ENCODE results near the gene MEGF11.

MEGF11 gene

GRCh38 chr15:65963358-65963757, 290.2 kb downstream of the MEGF11 start:
- DNase-seq = no peak

DNA sequence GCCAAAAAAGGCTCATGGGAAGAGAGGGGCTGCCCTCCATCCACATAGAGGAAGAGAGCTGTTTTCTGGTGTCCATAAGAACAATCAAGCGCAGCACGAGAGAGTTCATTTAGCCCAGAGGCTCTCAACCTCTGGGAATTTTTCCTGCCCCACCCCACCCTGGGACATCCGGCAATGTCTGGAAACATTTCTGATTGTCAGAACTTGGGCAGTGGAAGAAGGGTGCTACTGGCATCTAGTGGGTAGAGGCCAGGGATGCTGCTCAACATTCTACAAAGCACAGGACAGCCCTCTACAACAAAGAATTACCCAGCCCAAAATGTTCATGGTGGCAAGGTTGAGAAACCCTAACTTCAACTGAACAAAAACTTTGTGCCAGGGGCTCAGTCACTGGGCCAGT, 291.4 kb downstream of the MEGF11 start:
- DNase-seq = no peak

- DNase-seq = no peak
These were observed 293.0 kb downstream of the MEGF11 start for GRCh38 chr15:65960586-65960985.

DNA sequence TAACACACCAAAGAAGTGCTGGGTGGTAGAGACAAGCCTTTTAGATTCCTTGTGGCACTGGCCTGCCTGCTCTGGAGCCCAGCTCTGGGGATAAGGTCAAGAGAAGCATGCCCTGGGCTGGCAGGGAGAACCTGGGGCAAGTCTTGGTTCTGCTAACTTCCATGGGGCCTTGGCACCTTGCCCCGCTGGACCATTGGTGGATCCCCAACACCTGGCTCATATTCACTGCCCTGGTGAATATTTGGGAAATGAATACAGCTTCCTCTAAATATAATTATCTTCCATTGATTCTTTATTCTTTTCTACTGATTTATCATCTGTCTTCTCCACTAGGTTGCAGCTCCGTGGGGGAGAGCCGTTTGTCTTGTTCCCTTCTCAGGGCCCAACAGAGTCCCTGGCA, 294.7 kb downstream of the MEGF11 start:
- no peak for DNase-seq

DNA sequence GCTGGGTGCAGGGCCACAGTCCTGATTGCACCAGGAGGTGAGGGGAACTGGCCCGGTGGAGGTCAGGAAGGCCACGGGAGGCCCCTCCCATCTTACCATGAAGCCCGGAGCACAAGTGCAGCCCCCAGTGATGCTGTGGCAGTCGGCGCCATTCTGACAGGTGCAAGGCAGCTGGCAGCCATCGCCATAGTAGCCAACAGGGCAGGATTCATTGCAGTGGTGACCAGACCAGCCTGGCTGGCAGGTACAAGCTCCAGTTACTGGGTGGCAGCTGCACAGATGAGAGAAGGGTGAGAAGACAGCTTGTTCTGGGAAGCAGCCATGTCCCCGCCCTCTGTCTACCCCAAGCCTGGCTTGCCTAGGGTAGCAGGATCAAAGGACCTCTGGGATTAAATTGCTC, 296.1 kb downstream of the MEGF11 start:
- DNase-seq = no peak

DNA sequence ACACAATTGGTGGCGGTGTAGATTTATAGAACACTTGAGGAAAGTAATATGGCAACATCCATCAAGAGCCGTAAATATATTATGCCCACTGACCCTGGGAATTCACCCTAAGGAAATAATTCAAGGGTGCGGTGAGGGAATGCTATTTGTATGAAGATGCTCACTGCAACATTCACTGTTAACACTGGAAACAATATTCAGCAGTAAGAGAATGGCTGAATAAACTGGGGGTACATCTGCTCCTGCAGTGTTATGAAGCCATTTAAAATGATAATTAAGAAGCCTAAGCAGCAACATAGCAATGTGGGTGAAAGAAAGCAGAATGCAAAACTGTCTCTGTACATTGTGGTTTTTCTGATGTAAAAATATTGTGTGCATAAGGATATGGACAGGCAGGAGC, 296.7 kb downstream of the MEGF11 start:
- no peak for DNase-seq

DNA sequence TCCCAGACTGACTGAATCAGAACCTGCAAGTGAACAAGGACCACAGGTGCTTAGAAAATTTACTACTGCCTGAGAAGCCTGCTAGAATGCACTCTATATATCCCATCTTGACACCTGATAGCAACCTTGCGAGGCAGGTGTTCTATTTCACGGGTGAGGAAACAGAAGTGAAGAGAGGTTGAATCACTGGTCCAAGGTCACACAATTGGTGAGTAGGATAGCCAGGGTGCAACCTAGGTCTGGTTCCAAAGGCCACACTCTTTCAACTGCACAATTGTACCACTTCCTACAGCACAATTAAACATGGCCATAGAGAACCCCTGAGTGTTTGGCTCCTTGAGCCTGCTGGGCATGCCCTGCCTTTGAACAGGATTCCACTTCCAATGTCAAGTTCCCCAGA, 297.2 kb downstream of the MEGF11 start:
- no peak for DNase-seq

GRCh38 chr15:65954289-65954741, 299.2 kb downstream of the MEGF11 start:
- peak; percentile 55 for DNase-seq

DNA sequence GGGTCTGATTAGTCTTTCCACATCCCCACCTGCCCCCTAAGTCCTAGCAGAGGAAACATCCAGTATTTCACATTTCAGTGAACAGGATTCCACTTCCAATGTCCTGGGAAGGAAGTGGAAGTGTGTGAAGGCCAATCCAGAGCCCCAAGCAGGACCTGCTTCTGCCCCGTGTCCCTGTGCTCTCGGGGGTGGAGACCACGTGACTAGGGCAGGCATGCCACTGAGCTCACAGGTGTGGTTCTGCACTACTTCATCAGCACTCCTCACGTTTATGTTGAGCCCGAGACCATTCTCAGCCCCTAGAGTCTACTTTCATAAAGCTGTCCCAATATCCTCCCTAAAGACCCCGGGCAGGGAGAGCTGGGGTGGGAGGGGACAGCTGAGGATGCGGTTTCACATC, 299.9 kb downstream of the MEGF11 start:
- no peak for DNase-seq

DNA sequence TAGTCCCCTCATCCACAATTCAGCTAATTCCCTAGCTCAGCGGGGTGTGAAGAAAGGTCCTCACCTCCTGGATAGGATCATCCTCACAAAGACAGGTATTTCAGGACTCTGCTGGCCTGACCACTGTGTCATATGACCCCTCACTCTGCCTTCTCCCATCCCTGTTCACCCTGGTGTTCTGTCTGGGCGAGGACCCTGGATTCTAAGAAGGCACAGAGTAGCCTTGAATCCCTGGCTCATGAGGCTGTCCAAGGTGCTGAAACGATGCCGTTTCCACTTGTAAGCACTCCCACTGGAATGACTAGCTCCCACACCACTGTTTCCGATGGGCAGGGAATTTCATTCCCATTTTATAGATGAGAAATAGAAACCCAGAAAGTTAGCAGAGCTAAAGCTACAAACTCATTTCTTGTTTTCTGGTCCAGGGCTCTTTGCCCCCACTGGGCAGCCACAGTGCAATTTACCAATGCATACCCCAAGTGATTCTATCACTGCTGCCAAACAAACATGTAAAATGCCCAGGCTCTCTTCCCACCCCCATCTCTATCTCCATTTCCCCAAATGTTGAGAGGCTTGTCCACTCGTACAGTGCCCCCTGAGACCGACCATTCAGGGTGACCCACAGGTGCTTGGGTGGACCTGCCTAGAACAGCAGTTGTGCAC, 301.0 kb downstream of the MEGF11 start:
- peak; percentile 59 for DNase-seq

- no peak for DNase-seq
These were observed 302.5 kb downstream of the MEGF11 start for GRCh38 chr15:65951007-65951406.

DNA sequence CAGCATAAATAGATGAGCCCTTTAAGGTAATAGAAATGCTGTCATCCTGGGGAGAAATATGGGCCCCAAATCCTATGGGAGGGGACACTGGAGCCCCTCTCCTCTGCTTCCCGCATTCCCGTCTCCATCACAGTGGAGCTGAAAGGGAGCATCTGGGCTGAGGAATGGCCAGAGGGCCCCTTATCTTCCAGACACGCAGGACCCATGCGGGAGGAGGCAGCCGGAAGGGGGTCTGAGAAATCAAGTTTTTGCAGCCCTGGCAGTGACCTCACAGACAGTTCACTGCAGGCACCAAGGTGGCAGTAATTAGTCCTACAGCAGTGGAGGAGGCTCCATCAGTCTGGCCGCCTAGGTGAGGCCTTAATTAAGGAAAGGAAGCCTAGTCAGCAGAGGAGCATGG, 304.1 kb downstream of the MEGF11 start:
- DNase-seq = no peak

GRCh38 chr15:65949011-65949410, 304.5 kb downstream of the MEGF11 start:
- no peak for DNase-seq

- no peak for DNase-seq
These were observed 305.2 kb downstream of the MEGF11 start for GRCh38 chr15:65948383-65948782.

- peak; percentile 60 for DNase-seq
These were observed 306.5 kb downstream of the MEGF11 start for GRCh38 chr15:65947041-65947440.

- no peak for DNase-seq
These were observed 307.9 kb downstream of the MEGF11 start for GRCh38 chr15:65945616-65946015.

GRCh38 chr15:65944404-65944803, 309.1 kb downstream of the MEGF11 start:
- no peak for DNase-seq

- DNase-seq = peak; percentile 40
These were observed 311.1 kb downstream of the MEGF11 start for GRCh38 chr15:65942436-65942835.

GRCh38 chr15:65940618-65940909, 313.0 kb downstream of the MEGF11 start:
- peak; percentile 37 for DNase-seq

DNA sequence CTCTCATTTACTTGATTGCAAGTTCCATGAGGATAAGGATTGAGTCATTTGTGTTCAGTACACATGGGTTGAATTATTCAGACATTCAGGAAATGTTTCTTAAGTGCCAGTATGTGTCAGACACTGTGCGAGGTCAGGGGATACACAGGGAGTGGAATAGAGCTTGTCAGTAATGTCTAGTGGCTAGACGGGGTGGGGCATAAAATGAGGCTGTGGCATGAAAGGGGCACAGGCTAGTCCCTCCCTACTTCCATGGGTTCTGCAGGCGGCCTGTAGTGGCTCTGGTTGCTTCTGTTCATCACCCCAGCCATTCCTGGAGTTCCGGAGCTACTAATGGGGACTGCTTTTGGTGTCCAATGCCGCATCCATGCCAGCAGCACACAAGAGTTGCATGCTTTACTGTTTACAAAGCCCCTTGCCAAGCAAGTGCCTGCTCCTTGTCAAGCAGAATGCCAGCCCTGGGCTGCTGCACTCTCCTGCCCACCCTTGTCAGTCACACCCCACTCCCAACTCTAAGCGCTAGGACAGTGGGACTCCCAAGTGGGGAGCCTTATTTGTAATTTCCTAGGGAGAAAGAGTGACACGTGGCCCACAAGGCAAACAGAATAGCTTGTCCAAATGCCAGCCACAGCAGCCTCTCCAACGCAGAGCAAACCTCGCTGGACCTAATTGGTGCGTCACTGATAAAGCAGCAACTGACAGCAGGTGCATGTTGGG, 313.5 kb downstream of the MEGF11 start:
- peak; percentile 94 for DNase-seq

GRCh38 chr15:65938604-65939003, 314.9 kb downstream of the MEGF11 start:
- DNase-seq = no peak

DNA sequence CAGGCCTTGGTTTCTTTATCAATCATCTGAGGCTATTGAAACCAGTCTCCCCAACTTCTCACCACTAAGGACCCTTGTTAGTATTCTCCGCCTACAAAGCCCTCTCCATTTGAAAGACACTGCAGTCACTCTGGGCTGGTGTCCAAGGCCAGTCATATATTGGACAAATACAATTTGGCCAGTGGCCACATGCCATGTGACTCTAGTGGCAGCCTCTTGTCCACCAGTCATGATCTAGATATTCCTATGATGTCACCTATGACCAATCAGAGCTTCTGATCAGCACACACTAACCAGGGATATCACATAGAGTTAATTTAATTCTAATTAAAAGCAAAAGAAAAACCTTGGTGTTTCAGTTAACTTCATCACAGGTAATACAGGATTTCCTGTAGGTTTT, 316.1 kb downstream of the MEGF11 start:
- no peak for DNase-seq

DNA sequence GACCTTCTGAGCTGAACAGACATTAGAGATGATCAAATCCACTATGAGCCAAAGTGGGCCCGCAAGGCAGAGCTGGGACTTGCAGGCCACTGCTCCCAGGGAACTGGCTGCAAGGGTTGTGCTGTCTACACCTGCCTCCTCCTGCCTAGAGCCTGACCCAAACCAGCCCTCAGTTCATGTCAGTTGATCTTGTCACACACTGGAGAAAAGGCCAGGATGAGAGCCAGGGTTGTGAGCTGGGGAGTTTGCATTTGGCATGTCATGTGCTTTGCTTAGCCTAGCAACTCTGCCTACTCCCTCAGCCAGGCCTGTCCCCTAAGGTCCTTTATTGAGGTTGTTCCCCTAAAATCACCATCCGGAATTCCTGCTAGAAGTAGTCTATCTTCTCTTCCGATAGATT, 316.5 kb downstream of the MEGF11 start:
- DNase-seq = no peak

DNA sequence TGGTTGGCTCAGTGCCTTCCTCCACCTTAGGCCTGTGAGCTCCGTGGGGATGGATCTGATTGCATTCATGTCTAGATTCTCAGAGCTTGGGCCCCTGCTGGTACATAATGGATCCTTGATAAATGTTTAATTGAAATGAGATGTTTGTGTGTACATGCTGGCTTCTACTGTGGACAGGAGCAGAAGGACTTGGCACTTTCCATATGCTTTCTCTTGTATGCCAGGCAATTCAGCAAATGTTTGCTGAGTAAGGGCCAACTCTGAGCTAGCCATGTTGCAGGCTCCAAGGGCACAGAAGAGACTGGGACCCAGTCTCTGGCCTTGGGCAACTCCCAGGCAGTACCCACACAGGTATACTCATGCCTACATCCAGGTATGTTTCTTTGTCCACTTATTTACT, 317.3 kb downstream of the MEGF11 start:
- DNase-seq = no peak

- no peak for DNase-seq
These were observed 318.2 kb downstream of the MEGF11 start for GRCh38 chr15:65935391-65935790.
